GM21717 (cell line): Measurements from ENCODE around the gene ADRM1.

ENCODE experiments used
- ATAC-seq: cut with Tn5 transposase; IDR thresholded peaks from one replicate; pipeline ENCODE4 v1.9.1; 2021; ENCODE audit warnings: mild to moderate bottlenecking, moderate library complexity; ENCODE audit not compliant: unreplicated experiment

ADRM1 gene

GRCh38 chr20:62309198-62309944 lies 6.6 kb downstream of the ADRM1 start:
- no peak for ATAC-seq

GRCh38 chr20:62309947-62310756 lies 7.4 kb downstream of the ADRM1 start:
- ATAC-seq: no peak

DNA sequence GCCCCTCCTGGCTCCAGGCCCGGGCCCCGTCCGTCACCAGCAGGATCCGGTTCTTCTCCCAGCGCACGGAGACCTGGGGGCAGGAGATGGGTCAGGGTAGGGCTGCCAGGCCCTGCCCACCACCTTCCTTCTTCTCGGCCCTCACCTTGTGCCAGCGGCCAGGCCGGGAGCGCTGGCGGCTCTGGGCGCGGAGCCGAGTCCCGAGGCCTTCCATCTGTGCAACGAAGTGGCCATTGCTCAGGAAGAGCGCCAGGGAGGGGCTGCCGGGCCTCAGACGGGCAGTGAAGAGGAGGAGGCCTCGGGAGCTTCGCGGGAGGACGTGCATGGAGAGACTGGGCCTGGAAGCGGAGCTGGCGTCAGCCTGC lies 7.9 kb downstream of the ADRM1 start:
- ATAC-seq: no peak

DNA sequence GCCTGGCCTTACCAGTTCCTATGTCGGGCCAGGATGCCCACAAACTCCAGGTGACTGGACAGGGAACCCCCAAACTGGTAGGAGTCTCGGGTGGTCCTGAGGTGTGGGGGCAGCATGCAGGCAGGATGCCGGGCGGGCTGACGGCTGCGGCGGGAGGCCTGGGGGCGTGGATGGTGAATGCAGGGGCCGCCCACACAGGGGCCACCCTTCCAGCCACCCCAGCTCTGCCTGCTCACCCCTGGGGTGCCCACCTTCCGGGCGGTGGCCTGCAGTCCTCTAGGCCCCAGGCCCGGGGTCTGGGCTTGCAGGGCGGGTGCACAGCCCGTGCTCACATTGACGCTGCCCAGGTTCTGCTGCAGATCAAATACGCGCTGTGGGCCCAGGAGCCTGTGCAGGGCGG lies 8.4 kb downstream of the ADRM1 start:
- ATAC-seq: no peak

DNA sequence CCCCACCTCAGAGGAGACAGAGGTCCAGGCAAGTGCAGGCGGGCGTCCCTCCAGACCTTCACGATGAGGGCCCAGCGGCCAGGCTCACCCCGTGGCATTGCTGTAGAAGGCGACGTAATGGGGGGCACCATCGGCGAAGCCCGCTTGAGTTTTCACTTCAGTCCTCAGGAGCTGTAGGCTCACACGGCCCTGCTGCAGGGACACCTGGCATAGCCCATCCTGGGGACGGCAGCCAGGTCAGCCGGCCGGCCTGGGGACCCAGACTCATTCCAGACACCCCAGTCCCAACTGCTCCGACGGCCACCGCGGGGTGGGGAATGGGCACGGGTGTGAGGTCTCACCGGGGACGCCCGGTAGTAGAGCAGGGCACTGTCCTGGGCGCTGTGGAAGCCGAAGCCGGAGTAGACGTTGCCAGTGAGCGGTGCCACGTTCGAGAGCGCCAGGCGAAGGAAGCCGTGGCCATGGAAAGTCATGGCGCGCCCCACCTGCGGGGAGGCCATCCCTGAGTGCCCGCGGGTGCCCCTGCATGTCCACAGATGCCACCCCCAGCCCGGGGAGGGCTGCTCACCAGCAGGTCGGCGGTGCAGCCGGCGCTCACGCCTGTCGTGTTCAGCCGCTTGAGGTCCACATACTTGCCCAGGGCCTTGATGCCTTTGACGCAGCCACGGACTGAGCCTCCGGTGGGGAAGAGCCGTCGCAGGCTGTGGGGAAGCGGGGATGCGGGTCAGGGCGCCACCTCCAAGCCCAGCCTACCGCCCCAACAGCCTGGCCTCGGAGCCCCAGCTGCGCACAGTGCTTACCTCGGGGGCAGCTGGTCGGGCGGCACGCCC lies 9.2 kb downstream of the ADRM1 start:
- no peak for ATAC-seq

DNA sequence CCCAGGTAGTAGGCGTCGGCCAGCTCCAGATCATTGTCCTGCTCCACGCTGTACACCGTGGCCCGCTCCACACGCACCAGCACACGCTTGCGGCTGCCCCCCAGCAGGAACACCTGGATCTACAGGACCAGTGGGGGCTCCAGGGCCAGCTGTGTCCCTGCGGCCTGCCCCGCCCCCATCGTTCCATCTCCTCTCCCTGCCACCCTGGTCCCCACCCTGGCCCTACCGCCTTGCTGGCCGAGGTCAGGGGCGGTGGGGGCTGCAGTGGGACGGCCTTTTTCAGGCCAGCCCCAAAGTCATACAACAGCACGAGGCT lies 9.8 kb downstream of the ADRM1 start:
- ATAC-seq: no peak

DNA sequence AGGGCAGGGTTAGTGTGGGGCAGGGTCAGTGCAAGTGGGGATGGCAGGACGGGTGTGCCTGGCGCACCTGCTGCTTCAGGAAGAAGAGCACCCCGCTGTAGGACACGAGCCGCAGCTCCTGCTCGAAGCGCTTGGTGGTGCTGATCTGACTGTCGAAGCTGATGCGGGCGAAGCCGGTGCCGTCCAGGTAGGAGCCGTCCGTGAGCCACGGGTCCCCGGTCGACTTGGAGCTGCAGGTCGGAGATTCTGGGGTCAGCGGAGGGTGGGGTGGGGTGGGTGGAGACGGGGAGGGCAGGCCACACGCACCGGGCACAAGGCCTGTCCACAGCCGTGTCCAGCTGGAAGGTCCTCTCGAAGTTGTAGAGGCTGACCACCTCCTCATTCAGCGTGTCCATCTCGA lies 10.2 kb downstream of the ADRM1 start:
- ATAC-seq: no peak

DNA sequence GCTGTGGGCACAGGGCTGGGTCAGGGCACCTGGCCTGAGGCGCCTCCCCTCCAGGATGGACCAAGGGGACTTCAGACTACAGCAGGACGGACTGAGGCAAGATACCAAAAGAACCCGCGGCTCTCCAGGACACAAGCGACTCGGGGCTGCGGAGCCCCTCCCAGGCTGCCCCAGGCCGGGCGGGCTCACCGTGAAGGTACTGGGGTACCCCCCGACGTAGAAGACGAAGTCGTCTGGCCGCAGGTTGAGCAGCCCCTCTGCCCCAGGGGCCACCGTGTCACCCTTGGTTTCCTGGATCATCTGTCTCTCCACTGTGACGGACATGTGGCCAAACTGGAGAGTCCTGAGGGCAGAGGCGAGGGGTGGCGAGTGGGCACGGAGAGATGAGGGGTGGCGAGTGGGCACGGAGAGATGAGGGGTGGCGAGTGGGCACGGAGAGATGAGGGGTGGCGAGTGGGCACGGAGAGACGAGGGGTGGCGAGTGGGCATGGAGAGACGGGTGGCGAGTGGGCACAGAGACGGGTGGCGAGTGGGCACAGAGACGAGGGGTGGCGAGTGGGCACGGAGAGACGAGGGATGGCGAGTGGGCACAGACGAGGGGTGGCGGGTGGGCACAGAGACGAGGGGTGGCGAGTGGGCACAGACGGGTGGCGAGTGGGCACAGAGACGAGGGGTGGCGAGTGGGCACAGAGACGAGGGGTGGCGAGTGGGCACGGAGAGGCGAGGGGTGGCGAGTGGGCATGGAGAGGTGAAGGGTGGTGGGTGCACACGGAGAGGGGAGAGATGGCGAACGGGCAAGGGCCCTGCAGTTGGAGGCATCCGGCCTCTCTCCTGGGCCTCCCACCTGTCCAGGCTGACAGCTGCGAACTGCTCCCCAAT lies 10.9 kb downstream of the ADRM1 start:
- ATAC-seq: no peak

- ATAC-seq: no peak
These were observed 11.5 kb downstream of the ADRM1 start for GRCh38 chr20:62314339-62314638.

GRCh38 chr20:62314711-62315302 lies 12.0 kb downstream of the ADRM1 start:
- ATAC-seq: no peak

DNA sequence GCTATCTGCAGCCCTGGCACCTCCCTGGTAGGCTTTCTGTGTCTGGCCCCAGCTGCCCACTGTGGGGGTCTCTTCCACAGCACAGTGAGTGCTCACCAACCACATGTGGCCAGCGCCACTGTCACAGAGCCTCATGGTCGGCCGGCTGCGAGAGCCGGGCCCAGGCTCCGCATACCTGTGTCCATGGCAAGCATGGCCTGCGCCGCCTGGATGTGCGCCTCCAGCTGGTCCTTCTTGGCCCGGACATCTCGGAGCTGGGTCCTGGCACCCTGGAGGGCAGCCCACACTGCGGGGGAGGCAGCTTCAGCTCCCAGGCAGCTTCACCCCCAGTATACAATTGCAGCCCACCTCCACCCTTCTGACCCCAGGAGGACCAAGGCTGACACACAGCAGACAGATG lies 13.0 kb downstream of the ADRM1 start:
- ATAC-seq: no peak

- no peak for ATAC-seq
These were observed 13.8 kb downstream of the ADRM1 start for GRCh38 chr20:62316331-62317166.

- no peak for ATAC-seq
These were observed 14.4 kb downstream of the ADRM1 start for GRCh38 chr20:62317167-62317655.

DNA sequence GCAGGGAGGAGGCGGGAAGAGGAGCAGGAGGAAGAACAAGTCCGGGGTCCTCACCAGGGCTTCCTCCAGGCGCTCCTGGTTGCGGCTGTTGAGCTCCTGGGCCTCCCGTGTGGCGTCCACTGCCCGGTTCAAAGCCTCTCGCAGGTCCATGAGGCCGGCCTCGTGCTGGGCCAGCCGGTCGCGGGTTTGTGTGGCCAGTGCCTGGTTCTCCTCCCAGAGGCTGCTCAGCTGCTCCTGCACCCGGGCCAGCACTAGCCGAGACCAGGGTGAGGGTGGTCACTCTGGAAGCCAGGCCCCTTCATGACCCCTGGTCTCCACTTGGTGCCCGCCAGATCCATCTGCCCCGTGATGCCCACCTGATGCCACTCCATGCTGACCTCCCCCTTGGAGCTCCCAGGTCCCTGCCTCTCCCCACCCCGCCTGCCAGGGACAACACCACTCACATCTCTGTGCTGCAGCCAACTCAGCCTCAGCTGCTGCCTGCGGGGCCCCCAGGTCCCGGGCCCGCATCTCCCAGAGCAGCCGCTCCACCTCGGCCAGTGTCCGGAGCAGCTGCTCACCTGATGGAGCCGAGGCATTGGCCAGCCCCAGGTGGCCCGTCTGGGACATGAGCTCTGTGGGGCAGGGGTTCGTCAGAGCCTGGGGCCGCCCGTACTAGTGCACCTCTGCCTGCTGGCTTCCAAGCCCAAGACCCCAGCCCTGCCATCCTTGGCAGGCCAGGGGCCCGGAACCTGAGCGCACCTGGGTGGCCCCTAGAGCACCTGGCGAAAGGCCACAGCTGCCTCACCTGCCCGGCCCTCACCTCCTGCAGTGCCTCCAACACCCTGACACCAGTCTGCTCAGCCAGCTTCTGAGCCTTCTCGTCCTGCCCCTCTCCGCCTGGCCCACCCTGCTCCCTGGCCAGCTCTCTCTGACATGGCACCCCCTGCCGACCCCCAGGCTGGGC lies 15.9 kb downstream of the ADRM1 start:
- ATAC-seq: no peak

DNA sequence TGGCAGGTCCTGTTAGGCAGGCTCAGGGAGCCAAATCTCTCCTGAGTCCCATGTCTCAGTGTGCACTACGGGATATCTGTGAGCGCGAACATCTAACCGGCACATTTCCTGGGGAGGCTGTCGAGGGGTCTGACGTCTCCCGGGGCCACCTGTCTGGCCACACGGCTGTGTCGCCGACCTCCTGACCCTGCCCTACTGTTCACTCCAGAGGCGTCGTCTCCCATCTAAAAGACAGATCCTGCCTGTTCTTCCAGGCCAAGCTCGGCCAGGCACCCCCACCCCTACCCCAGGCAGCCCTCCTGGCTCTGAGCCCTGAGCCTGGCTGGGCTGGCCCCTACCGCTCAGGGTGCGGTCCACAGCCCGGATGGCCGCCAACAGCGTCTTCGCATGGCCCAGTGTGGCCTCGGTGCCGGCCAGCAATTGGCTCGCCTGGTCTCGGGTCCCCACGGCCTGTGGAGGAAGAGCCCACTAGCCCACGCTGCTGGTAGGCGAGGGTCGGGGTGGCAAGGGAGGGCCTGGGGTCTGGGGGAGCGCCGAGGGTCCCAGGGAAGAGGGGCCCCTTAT lies 16.6 kb downstream of the ADRM1 start:
- ATAC-seq: no peak

- ATAC-seq: no peak
These were observed 18.0 kb downstream of the ADRM1 start for GRCh38 chr20:62320581-62321354.

DNA sequence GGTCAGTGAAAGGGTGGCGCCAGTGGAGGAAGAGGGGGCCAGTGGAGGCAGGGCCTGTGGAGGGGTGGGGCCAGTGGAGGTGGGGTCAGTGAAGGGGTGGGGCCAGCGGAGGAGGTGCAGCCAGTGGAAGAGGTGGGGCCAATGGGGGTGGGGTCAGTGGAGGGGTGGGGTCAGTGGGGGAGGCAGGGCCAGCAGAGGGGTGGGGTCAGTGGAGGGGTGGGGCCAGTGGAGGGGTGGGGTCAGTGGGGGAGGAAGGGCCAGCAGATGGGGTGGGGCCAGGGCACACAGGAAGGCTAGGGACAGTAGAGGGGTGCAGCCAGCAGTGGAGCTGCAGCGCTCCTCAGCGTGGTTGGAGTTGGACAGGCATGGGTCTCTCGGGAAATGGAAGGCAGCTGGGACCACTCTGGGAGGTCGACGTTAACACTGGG lies 18.7 kb downstream of the ADRM1 start:
- ATAC-seq: no peak
